Muscle of back (tissue), 11 donors: ENCODE data around the gene SIGLEC9. TPM values are rescaled to one million over a fixed set of nuclear protein-coding genes. Genes with fewer than 3 reads are reported as not detected.

Source experiments
- DNase-seq, 3 donors: peaks; one replicate each; pipeline versions ENCODE4 v3.0.0 to v3.0.0-alpha.2; 2013
- polyA plus RNA-seq, 10 donors: library from polyadenylated mRNA; unstranded; fragments of 120-200 nt; gene quantifications; one replicate each; pipeline ENCODE4 v1.2.1, GENCODE V29; 2013; ENCODE audit not compliant: insufficient read length in 10 of 10

The SIGLEC9 gene
- polyA plus RNA-seq, 10 donors, result 0.60 to 1.6 (median 1.2) TPM

- no peak for DNase-seq
Measured at GRCh38 chr19:51096473-51097165, 28.1 kb upstream of the SIGLEC9 start.

- peak in 2 of 3 donors; percentile 36 to 46 for DNase-seq
Measured at GRCh38 chr19:51097166-51097738, 27.5 kb upstream of the SIGLEC9 start.

DNA sequence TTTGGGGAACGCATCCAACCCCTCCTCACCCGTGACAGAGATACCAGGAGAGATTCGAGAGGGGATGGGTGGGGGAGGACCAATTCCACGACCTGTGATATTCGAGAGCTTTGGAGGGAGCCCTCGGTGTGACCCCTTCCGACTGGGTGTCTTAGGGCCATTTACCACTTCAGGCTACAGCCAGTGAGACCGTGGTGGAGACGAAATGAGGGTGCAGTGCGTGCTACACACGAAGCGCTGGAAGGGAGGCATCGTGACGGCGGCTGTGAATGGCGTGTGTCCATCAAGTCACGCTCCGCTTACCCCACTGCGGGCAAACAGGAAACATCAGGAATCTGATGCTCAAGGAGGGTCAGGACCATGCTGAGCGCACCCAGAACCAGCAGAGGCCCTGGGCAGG is 26.9 kb upstream of the SIGLEC9 start:
- no peak for DNase-seq

DNA sequence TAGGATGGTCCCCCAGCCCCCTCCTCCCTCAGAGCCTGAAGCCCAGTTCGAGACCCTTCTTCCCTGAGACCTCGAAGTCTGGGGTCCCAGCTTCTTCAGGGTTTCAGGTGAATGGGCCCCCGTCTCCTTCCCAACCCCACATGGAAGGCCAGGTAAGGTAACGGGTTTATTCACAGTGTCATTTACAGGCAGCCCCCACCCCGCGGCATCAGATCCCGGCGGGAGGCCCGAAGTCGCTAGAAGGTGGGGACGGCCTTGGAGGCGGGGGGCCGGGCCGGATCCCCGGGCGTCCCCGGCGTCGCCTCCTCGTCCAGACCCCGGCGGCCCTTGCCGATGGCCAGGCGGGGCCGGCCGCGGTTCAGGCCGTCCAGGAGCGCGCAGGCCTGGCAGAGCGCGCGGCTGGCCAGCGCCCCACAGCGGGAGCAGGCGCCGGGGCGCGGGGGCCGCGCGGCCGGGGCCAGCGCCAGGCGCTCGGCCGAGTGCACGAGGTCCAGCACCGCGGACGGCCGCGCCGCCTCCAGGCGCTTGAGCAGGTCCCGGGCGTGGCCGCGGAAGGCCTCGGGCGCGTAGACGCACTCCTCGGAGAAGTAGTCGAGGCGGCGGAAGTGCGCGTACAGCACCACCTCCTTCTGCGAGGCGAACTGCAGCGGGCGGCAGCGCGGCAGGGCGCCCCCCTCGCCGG is 26.2 kb upstream of the SIGLEC9 start:
- peak in 2 of 3 donors; percentile 56 to 73 for DNase-seq

GRCh38 chr19:51099047-51099382 is 25.7 kb upstream of the SIGLEC9 start:
- no peak for DNase-seq

DNA sequence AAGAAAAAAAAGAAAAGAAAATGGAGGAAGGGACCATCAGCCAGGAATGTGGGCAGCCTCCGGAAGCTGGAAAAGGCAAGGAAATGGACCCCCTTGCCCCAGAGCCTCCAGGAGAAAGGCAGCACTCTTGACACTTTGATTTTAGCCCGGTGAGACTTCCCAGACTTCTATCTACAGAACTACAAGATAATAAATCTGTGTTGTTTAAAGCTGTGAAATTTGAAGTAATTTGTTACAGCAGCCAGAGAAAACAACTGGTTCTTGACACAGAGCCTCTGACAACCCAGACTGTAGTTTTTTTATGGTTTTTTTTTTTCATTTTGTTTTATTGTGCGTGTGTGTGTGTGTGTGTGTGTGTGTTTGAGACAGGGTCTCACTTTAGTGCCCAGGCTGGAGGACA is 24.1 kb upstream of the SIGLEC9 start:
- no peak for DNase-seq

GRCh38 chr19:51101171-51101865 is 23.4 kb upstream of the SIGLEC9 start:
- no peak for DNase-seq

- DNase-seq, result no peak
Measured at GRCh38 chr19:51102991-51103390, 21.7 kb upstream of the SIGLEC9 start.

DNA sequence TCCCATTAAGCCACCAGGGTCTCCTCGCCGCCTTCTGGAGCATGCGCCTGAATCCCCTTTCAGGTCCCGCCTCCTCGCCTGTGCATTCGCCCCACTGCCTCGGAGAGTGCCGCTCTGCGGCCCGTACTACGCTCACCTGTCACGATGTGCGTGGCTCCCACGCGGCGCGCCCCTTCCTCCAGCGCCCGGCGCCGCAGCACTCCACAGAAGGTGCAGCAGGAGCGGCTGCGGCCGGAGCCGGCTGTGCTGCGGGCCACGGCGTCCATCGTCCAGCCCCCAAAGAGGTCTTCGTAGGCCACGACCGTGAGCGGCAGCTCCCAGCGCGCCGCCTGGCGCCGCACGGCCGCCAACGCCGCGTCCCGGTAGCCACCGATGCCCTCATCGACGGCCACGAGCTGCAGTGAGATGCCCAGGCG is 20.8 kb upstream of the SIGLEC9 start:
- DNase-seq, result no peak

DNA sequence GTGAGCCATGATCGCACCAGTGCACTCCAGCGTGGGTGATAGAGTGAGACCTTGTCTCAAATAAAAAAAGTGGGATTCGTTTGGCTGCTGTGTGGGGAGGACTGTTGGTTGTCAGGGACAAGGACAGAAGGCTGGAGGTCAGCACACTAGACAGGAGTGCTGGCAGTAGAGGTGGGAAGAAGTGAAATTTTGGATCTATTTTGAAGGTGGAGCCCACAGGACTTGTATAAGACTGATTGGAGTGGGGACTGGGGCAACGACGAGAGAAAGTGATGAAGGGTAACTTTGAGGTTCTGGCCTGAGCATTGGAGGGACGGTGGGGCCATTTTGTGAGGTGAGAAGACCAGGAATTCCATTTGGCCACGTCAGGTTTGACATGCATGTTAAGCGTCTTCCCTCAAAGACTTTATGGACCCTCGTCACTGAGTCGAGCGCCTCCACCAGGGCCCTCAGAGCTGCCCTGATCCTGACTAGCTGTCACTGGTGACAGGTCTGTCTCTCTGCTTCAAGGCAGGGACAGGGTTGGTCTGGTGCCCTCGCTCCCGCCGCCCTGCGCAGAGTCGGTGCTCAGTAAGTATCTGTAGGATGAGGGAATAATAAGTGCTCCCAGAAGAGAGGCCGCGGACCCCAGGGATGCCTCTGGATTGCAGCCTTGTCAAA is 17.2 kb upstream of the SIGLEC9 start:
- peak in 1 of 3 donors; percentile 8 for DNase-seq

DNA sequence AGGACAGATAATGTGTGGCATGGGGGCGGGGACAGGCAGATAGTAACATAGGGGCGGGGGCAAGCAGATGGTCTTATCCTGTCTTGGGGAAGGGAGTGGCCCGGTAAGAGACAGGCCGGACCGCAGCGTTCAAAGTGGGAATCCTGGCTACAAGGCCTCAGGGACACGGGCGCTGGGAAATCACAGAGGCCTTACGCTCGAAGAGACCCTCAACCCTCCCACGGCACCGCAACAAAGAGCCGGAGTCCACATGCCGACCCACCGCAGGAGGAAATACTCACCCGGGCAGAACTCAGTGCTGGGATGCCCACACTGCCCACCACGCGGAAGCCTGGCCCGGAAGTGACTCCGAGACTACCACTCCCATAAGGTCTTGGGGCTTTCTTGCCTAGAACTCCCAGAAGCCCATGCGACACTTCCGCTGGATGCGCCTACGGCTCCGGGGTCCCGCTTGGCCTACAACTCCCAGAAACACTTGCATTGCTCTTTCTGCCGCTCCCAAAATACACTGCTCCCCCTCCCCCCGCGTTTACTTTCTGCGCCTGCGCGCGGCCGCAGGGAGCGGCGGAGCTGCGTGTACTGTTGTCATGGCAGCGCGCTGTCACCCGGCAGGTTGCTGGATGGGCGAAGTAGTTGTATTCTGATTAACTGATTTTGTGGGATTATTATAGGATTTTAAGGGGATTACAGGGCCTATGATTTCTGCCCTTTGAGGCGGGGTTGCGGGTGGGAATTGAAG is 16.5 kb upstream of the SIGLEC9 start, which contains the start of gene CTU1:
CTU1 (minus strand) TSS at position 344 of the 739 bp plus-strand sequence. CDS start 3,840 bp downstream, outside the sequence.
- peak; percentile 99 to 100 (median 99) for DNase-seq

- DNase-seq, result no peak
Measured at GRCh38 chr19:51108805-51109146, 15.9 kb upstream of the SIGLEC9 start.

GRCh38 chr19:51110666-51110971 is 14.1 kb upstream of the SIGLEC9 start:
- no peak for DNase-seq

DNA sequence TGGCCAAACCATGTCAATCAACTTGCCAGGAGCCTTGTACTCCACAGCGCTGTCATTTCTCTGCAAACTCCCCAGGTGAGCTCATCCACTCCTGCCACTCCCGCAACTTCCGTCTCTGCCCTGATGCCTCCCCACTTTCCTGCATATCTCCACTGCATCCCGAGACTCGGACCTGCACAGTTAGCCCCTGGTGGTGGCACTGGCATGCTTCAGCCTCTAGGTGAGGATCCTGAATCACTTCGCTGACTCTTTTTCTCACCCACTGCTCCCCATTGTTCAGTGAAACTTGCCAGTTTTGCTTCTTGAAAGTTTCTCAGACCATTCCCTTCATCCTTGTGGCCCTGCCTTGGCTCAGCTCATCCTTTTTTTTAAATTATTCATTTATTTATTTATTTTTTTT is 13.1 kb upstream of the SIGLEC9 start:
- DNase-seq, result no peak

DNA sequence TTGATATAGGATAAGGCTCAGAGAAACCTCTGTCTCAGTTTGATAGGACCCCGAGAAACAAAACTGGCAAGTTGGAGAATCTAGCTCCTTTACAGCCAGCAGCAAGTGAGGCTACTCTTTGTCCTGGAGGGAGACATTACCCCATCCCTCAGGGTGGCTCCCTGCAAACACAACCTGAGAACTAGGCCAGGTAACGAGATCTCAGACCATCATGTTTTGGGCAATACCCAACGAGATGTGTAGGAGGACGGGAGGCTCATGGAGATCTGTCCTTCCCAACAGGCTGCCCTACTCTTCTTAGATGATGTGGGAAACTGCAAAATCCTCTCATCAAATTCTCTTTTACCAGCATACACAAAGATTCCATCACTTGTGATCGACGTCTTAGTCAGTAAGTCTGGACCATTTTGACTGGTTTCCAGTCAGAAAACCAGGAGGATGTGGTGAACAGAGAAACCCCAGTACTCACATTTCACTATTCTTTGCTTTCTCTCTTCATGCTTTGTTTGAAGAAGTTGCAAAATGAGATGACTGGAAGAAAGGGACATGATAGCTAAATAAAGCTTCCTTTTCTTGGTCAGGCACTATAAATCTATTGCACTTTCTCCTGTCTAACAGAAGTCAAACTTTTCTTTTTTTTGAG is 10.5 kb upstream of the SIGLEC9 start:
- no peak for DNase-seq

- DNase-seq, result no peak
Measured at GRCh38 chr19:51116736-51117286, 7.9 kb upstream of the SIGLEC9 start.

DNA sequence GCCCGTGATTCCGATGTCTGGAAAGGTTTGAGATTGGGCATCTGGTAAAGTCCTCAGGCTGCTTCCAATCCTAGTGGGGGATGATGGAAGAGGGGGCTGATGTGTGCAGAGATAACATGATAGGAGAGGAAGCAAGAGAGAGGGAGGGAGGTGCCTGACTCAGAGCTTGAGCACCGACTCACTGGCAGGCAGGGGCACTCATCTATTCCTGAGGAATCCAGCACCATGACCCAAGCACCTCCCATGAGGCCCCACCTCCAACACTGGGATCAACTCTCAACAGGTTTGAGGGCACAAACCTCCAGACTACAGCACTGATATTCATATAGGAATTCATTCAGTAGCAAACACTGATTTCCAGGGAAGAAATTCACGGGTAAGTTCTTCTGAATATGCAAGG is 5.6 kb upstream of the SIGLEC9 start:
- DNase-seq, result no peak

DNA sequence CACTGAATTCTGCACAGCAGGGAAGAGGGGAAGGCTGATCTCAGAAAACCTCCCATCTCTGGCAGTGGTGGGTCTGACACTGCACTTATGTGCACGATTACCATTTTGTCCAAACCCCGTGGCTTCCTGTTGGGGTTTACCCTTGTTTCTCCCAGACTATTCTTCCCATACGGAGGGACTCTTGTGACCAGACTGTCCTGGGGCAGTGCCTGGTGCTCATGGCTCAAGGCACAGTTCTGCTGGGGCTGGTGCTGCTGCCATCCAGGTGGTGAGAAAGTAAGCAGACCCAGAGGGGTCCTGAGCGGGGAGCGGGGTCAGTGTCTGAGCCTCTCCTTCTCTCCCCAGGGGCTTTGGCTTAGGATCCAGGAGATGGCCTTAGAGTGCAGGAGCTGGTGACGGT is 5.1 kb upstream of the SIGLEC9 start:
- DNase-seq, result no peak

DNA sequence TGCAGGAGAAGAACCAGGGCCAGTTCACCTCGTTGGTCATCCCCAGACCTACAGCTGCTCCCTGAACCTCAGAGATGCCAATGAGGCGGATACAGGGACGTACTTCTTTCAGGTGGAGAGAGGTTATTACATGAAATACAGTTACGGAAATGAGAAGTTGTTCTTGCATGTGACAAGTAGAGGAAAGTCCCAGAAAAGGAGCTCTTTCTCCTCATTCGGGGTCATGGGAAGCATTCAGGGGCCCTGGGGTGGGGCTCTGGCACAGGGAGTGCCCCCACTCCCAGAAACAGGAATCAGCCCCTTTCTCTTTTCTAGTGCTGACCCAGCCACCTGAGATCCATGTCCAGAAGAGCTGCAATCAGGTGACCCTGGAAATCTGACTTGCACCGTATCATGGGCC is 4.5 kb upstream of the SIGLEC9 start:
- DNase-seq, result no peak

DNA sequence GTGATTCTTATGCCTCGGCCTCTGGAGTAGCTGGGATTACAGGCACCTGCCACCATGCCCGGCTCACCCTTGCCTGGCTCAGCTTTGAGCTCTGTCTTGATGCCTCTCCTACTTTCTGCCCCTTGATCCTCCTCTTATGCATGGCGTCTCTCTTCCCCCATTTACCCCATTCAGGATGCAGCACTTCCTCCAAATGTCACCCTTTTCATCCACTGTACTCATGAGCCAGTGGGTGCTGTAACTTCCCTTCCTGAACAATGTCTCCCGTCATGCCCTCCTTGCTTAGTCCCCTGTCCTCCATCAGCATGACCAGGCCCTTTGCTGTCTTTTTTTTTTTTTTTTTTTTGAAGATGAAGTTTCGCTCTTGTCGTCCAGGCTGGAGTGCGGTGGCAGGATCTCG is 3.4 kb upstream of the SIGLEC9 start:
- no peak for DNase-seq
